DOHH2 (cell line): Measurements from ENCODE around the gene PGM5.

Experiments used
- H3F3A ChIP-seq: fragments of 200-600 bp; sonication (generic), shearing (Covaris generic); 2 replicates; pipeline ENCODE4 v1.6.0; 2016; ENCODE audit warnings: antibody characterized with exemption, mild to moderate bottlenecking; ENCODE audit not compliant: control insufficient read depth, insufficient read depth
- H3K27ac ChIP-seq: fragments of 200-600 bp; sonication (generic); 2 replicates; pipeline ENCODE4 v1.5.1; 2014; ENCODE audit warnings: low read depth, mild to moderate bottlenecking, low read length, moderate library complexity
- H3K27me3 ChIP-seq: fragments of 200-600 bp; sonication (generic); 2 replicates; pipeline ENCODE4 v1.6.1; 2014; ENCODE audit warnings: mild to moderate bottlenecking, low read length, mixed read lengths; ENCODE audit not compliant: control insufficient read depth
- H3K36me3 ChIP-seq: fragments of 200-600 bp; sonication (generic); 2 replicates; pipeline ENCODE4 v1.6.1; 2014; ENCODE audit warnings: mild to moderate bottlenecking, low read length, moderate library complexity, mixed read lengths; ENCODE audit not compliant: control insufficient read depth
- H3K4me1 ChIP-seq: fragments of 200-600 bp; sonication (generic); 2 replicates; pipeline ENCODE4 v1.6.1; 2014; ENCODE audit warnings: mild to moderate bottlenecking, low read length, mixed read lengths; ENCODE audit not compliant: control insufficient read depth
- H3K4me2 ChIP-seq: fragments of 200-600 bp; sonication (generic); 2 replicates; pipeline ENCODE4 v1.6.0; 2014; ENCODE audit warnings: mild to moderate bottlenecking, low read length, moderate library complexity
- H3K4me3 ChIP-seq: fragments of 200-600 bp; sonication (generic); 2 replicates; pipeline ENCODE4 v1.5.1; 2014; ENCODE audit warnings: mild to moderate bottlenecking, low read length, mixed read lengths
- H3K79me2 ChIP-seq: fragments of 200-600 bp; sonication (generic); 2 replicates; pipeline ENCODE4 v1.6.1; 2014; ENCODE audit warnings: mild to moderate bottlenecking, low read length, mixed read lengths; ENCODE audit not compliant: control insufficient read depth
- H3K9me2 ChIP-seq: fragments of 200-600 bp; sonication (generic); replicated peaks from 2 replicates; pipeline ENCODE4 v1.6.1; 2014; ENCODE audit warnings: mild to moderate bottlenecking, low read length, mixed read lengths; ENCODE audit not compliant: control insufficient read depth
- H3K9me3 ChIP-seq: fragments of 200-600 bp; sonication (generic); 2 replicates; pipeline ENCODE4 v1.6.1; 2014; ENCODE audit warnings: antibody characterized with exemption, low read length, mixed read lengths; ENCODE audit not compliant: control insufficient read depth, insufficient read depth
- H4K20me1 ChIP-seq: fragments of 200-600 bp; sonication (generic); 2 replicates; pipeline ENCODE4 v1.6.0; 2014; ENCODE audit warnings: low read depth, mild to moderate bottlenecking, antibody characterized with exemption, low read length, moderate library complexity; ENCODE audit not compliant: control insufficient read depth, insufficient read depth
- CTCF ChIP-seq: fragments of 200-600 bp; sonication (generic); IDR thresholded peaks from one replicate; pipeline ENCODE4 v1.5.1; 2014; ENCODE audit warnings: antibody characterized with exemption, mild to moderate bottlenecking, low read depth, low read length; ENCODE audit not compliant: poor library complexity, severe bottlenecking
- EZH2phosphoT487 ChIP-seq: fragments of 200-600 bp; sonication (generic); IDR thresholded peaks from 2 replicates; pipeline ENCODE4 v1.6.1; 2017; ENCODE audit warnings: borderline replicate concordance, mild to moderate bottlenecking, antibody characterized with exemption, low read length, moderate library complexity, mixed read lengths

PGM5 gene

GRCh38 chr9:68482548-68482947 lies 126.1 kb downstream of the PGM5 start:
- H3K36me3 ChIP-seq, result no peaks in the 10 kb centered on the region
- no peaks in the 10 kb centered on the region for H3K9me2 ChIP-seq
- H3F3A ChIP-seq, result no peaks in the 10 kb centered on the region
- H3K9me3 ChIP-seq, result no peaks in the 10 kb centered on the region; the same call in 1 of the 2 replicates
- H3K79me2 ChIP-seq, result no peaks in the 10 kb centered on the region
- H3K27me3 ChIP-seq, result no peaks in the 10 kb centered on the region
- H4K20me1 ChIP-seq, result no peaks in the 10 kb centered on the region
- no peak overlapping the region for H3K4me2 ChIP-seq
- H3K4me3 ChIP-seq, result no peak overlapping the region
- H3K4me1 ChIP-seq, result no peaks in the 10 kb centered on the region
- no peak overlapping the region for H3K27ac ChIP-seq
- no peak for TF ChIP-seq CTCF
- TF ChIP-seq EZH2phosphoT487, result no peak

- Histone ChIP-seq H3K27ac (no peak overlapping the region), H3F3A (no peaks in the 10 kb centered on the region), H3K9me2 (no peaks in the 10 kb centered on the region), H4K20me1 (no peaks in the 10 kb centered on the region), H3K79me2 (no peaks in the 10 kb centered on the region), H3K4me1 (no peaks in the 10 kb centered on the region), H3K4me3 (no peak overlapping the region), H3K27me3 (no peaks in the 10 kb centered on the region), H3K36me3 (no peaks in the 10 kb centered on the region), H3K9me3 (no peaks in the 10 kb centered on the region; the same call in 1 of the 2 replicates), H3K4me2 (no peak overlapping the region)
- TF ChIP-seq CTCF, result no peak
- no peak for TF ChIP-seq EZH2phosphoT487
Observed at GRCh38 chr9:68488126-68488525, 131.7 kb downstream of the PGM5 start.

GRCh38 chr9:68489646-68490045 lies 133.2 kb downstream of the PGM5 start:
- Histone ChIP-seq H3K79me2 (no peaks in the 10 kb centered on the region), H3K36me3 (no peaks in the 10 kb centered on the region), H3K9me3 (no peaks in the 10 kb centered on the region; the same call in 1 of the 2 replicates), H3K27me3 (no peaks in the 10 kb centered on the region; the same call in 1 of the 2 replicates), H3K4me2 (no peak overlapping the region), H3F3A (no peaks in the 10 kb centered on the region), H3K27ac (no peak overlapping the region), H3K4me1 (no peaks in the 10 kb centered on the region), H4K20me1 (0 out of 2 replicates have a peak, but pooled peaks cover under 1% of the 10 kb centered on the region), H3K4me3 (no peak overlapping the region), H3K9me2 (no peaks in the 10 kb centered on the region)
- TF ChIP-seq CTCF (no peak), EZH2phosphoT487 (no peak)

GRCh38 chr9:68492806-68493205 lies 136.4 kb downstream of the PGM5 start:
- Histone ChIP-seq H3K79me2 (no peaks in the 10 kb centered on the region), H3K9me3 (no peaks in the 10 kb centered on the region)
- no peak for TF ChIP-seq CTCF
- no peak for TF ChIP-seq EZH2phosphoT487

More at GRCh38 chr9:68492806-68493205, 136.4 kb downstream of the PGM5 start:
- Histone ChIP-seq H3K4me1 (no peaks in the 10 kb centered on the region), H3K4me2 (no peak overlapping the region), H3K4me3 (no peak overlapping the region), H4K20me1 (peaks cover 3% of the 10 kb centered on the region; the same call in 1 of the 2 replicates), H3K36me3 (no peaks in the 10 kb centered on the region), H3F3A (no peaks in the 10 kb centered on the region), H3K27ac (no peak overlapping the region), H3K27me3 (peaks cover 12% of the 10 kb centered on the region), H3K9me2 (no peaks in the 10 kb centered on the region)
